Retinal pigment epithelial cell (primary cell): ENCODE data around the gene DHRS7B.

Experiments
- DNase-seq: peaks from one replicate; pipeline ENCODE4 v3.0.0-alpha.2; 2010; ENCODE audit warnings: low read depth
- H3K4me3 ChIP-seq: 2 replicates; pipeline ENCODE4 v1.5.1; 2011; ENCODE audit warnings: mild to moderate bottlenecking, low read length, control low read depth, moderate library complexity
- TF ChIP-seq, protein P1 (sequence below): conservative IDR thresholded peaks from 2 replicates; pipeline ENCODE4 v1.5.1; 2011; ENCODE audit warnings: low read depth, low read length, control low read depth, inconsistent platforms

Gene DHRS7B

DNA sequence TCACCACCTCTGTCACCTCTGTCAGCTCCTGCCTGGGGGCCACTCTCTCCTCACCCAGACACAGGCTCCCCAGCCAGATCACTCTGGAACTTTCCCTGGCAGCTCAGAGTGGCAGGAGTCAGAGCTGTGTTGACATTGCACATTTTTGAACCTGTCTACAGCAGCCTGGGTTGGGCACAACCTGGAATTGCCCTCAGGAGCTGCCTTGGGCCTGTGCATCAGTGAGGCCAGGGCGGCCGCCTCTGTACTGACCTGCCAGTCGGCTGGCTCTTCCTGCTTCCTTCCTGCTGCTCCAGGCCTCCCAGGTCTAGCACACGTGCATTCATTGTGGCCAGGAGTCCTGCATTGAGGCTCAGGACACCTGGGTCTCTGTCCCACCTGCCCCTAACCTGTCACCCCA is 101.3 kb downstream of the DHRS7B start:
- no peak overlapping the region for H3K4me3 ChIP-seq
- TF ChIP-seq, protein P1, sequence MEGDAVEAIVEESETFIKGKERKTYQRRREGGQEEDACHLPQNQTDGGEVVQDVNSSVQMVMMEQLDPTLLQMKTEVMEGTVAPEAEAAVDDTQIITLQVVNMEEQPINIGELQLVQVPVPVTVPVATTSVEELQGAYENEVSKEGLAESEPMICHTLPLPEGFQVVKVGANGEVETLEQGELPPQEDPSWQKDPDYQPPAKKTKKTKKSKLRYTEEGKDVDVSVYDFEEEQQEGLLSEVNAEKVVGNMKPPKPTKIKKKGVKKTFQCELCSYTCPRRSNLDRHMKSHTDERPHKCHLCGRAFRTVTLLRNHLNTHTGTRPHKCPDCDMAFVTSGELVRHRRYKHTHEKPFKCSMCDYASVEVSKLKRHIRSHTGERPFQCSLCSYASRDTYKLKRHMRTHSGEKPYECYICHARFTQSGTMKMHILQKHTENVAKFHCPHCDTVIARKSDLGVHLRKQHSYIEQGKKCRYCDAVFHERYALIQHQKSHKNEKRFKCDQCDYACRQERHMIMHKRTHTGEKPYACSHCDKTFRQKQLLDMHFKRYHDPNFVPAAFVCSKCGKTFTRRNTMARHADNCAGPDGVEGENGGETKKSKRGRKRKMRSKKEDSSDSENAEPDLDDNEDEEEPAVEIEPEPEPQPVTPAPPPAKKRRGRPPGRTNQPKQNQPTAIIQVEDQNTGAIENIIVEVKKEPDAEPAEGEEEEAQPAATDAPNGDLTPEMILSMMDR = no peak
- no peak for DNase-seq

DNA sequence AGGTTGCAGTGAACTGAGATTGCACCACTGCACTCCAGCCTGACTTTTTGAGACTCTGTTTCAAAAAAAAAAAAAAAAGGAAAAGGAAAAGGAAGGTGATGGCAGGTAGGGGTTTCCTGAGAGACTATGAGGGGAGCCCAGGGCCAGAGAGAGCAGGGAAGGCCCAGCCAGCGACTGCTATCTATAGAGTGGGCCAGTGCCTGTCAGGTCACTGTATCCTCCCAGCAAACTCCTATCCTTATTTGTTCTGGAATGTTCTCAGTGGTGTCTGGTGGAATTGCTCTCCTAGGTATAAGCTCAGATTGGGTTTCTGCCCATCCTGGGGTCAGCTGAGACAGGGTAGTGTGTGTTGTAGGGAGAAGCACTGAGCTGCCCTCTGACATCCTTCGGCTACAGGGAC is 102.1 kb downstream of the DHRS7B start:
- TF ChIP-seq, protein P1 = no peak
- no peak for DNase-seq
- H3K4me3 ChIP-seq = no peak overlapping the region

DNA sequence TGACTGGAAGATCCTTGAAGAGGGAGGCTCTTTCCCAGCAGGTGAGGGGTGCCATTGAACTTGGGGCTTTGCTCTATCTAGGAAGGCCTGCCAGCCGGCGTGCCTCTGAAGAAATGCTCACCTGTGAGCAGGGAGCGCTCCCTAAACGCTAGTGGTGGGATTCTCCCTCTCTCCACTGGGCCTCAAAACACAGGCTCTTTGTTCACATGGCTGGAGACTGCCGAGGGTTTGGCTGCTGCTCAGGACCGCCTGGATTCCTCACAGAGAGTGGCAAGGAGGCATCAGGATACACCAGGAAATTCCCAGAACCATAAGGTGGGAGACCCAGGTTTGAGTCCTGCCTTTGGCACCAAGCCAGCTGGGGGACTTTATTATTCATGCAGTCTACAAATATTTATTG is 104.8 kb downstream of the DHRS7B start:
- no peak overlapping the region for H3K4me3 ChIP-seq
- no peak for DNase-seq
- TF ChIP-seq, protein P1 = no peak

DNA sequence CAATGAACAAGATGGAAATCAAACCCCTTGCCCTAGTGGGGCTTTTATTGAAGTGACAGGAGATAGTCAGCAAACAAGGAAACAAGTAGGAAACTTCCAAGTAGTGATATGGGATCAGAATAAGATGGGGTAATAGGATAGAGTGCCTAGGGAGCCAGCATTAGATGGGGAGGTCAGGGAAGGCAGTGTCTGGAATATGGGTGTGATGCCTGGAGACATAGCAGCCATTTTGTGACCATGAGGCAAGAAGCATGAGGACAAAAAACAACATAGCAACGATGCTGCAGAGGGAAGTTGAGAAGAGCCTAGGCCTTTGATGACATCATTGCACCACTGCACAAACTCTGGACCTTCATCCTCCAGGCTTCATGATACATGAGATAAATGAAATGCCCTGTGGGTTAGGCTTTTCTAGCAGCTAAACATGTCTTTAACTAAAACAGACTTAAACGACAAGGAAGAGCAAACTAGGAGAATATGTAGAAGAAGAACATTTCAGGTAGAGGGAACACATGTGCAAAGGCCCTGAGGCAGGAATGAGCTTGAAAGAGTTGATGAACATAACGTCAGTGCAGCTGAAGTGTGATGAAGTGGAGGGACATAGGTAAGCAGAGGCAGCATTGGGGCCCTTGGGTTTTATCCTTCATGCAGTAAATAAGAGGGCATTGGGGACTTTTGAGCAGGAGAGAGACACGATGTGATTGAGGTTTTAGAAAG is 105.4 kb downstream of the DHRS7B start:
- no peak overlapping the region for H3K4me3 ChIP-seq
- no peak for DNase-seq
- TF ChIP-seq, protein P1 = no peak

DNA sequence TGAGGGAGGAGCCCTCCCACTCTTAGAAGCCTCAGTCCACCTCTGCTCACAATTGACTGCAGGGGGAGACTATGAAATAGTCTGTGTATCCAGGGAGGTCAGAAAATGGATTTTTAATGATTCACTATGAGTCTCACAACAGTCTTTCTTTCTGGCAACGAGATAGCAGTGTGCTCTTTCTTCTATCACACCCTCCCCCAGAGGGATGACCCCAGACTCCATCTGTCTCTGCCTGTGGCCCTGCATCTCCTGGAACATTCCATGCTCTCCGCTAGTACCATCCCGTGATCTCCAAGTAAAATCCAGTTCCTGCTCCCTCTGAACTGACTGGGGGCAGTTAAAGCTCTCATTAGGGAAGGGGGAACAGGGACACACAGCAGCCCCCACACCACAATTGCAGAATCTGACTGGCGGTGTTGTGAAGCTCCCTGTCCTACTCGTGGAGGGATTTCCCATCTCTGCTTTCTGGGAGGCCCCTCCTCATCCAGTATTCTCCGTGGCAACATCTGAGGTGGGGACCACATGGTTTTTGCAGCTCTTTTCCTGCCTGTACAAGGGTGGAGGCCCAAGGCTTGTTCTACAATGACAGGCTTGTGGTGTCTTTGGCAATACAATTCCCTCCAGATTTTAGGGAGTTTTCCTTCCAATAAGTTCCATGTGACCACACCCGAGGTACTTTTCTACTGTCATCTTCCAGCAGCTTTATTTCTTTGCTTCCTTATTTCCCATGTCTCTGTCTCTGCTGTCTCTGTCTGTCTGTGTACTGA is 107.0 kb downstream of the DHRS7B start:
- no peak for DNase-seq
- TF ChIP-seq, protein P1 = no peak
- no peak overlapping the region for H3K4me3 ChIP-seq

DNA sequence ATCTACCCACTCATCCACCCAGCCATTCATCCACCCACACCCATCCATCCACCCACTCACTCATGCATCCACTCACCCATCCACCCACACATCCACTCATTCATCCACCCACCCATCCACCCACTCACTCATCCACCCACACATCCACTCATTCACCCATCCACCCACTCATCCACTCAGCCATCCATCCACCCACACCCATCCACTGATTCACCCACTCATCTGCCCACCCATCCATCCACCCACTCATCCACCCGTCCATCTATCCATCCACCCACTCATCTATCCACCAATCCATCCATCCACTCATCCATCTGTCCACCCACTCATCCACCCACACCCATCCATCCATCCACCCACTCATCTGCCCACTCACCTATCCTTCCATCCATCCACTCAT is 109.2 kb downstream of the DHRS7B start:
- DNase-seq = no peak
- H3K4me3 ChIP-seq = no peak overlapping the region
- TF ChIP-seq, protein P1 = no peak
